Parathyroid adenoma (tissue), 2 donors: Measurements from ENCODE around the gene NPB.

Source experiments
- H2AFZ ChIP-seq: fragments of 300-600 bp; sonication (generic); one replicate; pipeline ENCODE4 v1.7.0; 2017; ENCODE audit warnings: antibody characterized with exemption, mild to moderate bottlenecking
- H3K27ac ChIP-seq: fragments of 300-600 bp; sonication (generic); one replicate; pipeline ENCODE4 v1.7.0; 2017
- H3K27me3 ChIP-seq: fragments of 300-600 bp; sonication (generic); one replicate; pipeline ENCODE4 v1.7.0; 2017; ENCODE audit warnings: low read length; ENCODE audit not compliant: control insufficient read depth, insufficient read depth
- H3K36me3 ChIP-seq: fragments of 300-600 bp; sonication (generic); one replicate; pipeline ENCODE4 v1.7.0; 2017; ENCODE audit warnings: low read length; ENCODE audit not compliant: control insufficient read depth, insufficient read depth
- H3K4me1 ChIP-seq: fragments of 300-600 bp; sonication (generic); one replicate; pipeline ENCODE4 v1.7.0; 2017; ENCODE audit warnings: control low read depth
- H3K4me2 ChIP-seq: fragments of 300-600 bp; sonication (generic); one replicate; pipeline ENCODE4 v1.7.0; 2017; ENCODE audit warnings: low read length
- H3K4me3 ChIP-seq: fragments of 300-600 bp; sonication (generic); one replicate; pipeline ENCODE4 v1.7.0; 2017; ENCODE audit warnings: low read depth, low read length
- H3K79me2 ChIP-seq: fragments of 300-600 bp; sonication (generic); one replicate; pipeline ENCODE4 v1.7.0; 2017; ENCODE audit warnings: control low read depth
- H3K9ac ChIP-seq: fragments of 300-600 bp; sonication (generic); one replicate; pipeline ENCODE4 v1.7.0; 2017; ENCODE audit warnings: mild to moderate bottlenecking
- H3K9me3 ChIP-seq: fragments of 300-600 bp; sonication (generic); one replicate; pipeline ENCODE4 v1.7.0; 2017; ENCODE audit warnings: low read length; ENCODE audit not compliant: control insufficient read depth
- CTCF ChIP-seq: fragments of 300-600 bp; sonication (generic); IDR thresholded peaks from one replicate; pipeline ENCODE4 v1.7.0; 2017; ENCODE audit warnings: antibody characterized with exemption, mild to moderate bottlenecking
- donor health status: primary hyperparathyroidism.

The NPB gene

GRCh38 chr17:81858967-81859905 is 42.8 kb upstream of the NPB start:
- peak overlapping the region; percentile 85 for H3K4me2 ChIP-seq
- no peaks in the 10 kb centered on the region for H3K9me3 ChIP-seq
- no peak overlapping the region for H3K9ac ChIP-seq
- H3K27ac ChIP-seq: peak overlapping the region; percentile 73
- peak overlapping the region; percentile 78 for H3K4me3 ChIP-seq
- TF ChIP-seq CTCF: no peak
- peaks cover 4% of the 10 kb centered on the region for H3K4me1 ChIP-seq
- H2AFZ ChIP-seq: no peak overlapping the region
- no peaks in the 10 kb centered on the region for H3K36me3 ChIP-seq
- peaks cover 34% of the 10 kb centered on the region for H3K79me2 ChIP-seq
- H3K27me3 ChIP-seq: no peaks in the 10 kb centered on the region

- peaks cover 33% of the 10 kb centered on the region for H3K79me2 ChIP-seq
- no peak within 1 kb of the TSS for H3K9ac ChIP-seq
- peak within 1 kb of the TSS; percentile 80 for H3K4me3 ChIP-seq
- H3K27ac ChIP-seq: peak within 1 kb of the TSS; percentile 81
- H3K36me3 ChIP-seq: no peaks in the 10 kb centered on the region
- peak within 1 kb of the TSS; percentile 80 for H2AFZ ChIP-seq
- H3K27me3 ChIP-seq: no peaks in the 10 kb centered on the region
- H3K4me2 ChIP-seq: peak within 1 kb of the TSS; percentile 85
- H3K9me3 ChIP-seq: no peaks in the 10 kb centered on the region
- H3K4me1 ChIP-seq: peaks cover 8% of the 10 kb centered on the region
- no peak for TF ChIP-seq CTCF
Observed at GRCh38 chr17:81859906-81860755, 41.9 kb upstream of the NPB start, which contains the start of gene P4HB. TSS of gene P4HB (minus strand) at chr17:81860535. CDS start at chr17:81860471, 64 bp downstream.

- H3K9me3 ChIP-seq: no peaks in the 10 kb centered on the region
- H2AFZ ChIP-seq: peak overlapping the region; percentile 80
- H3K4me3 ChIP-seq: peak overlapping the region; percentile 80
- H3K79me2 ChIP-seq: peaks cover 41% of the 10 kb centered on the region
- H3K9ac ChIP-seq: no peak overlapping the region
- H3K27ac ChIP-seq: peak overlapping the region; percentile 81
- H3K27me3 ChIP-seq: no peaks in the 10 kb centered on the region
- H3K4me1 ChIP-seq: peaks cover 9% of the 10 kb centered on the region
- TF ChIP-seq CTCF: peak; percentile 14
- peak overlapping the region; percentile 73 for H3K4me2 ChIP-seq
- no peaks in the 10 kb centered on the region for H3K36me3 ChIP-seq
Observed at GRCh38 chr17:81860756-81861568, 41.1 kb upstream of the NPB start.

- Histone ChIP-seq H3K79me2 (peaks cover 36% of the 10 kb centered on the region), H3K36me3 (no peaks in the 10 kb centered on the region), H3K4me3 (no peak overlapping the region), H3K27me3 (no peaks in the 10 kb centered on the region), H3K27ac (no peak overlapping the region), H3K9me3 (no peaks in the 10 kb centered on the region), H3K4me2 (no peak overlapping the region), H3K9ac (no peak overlapping the region), H2AFZ (no peak overlapping the region), H3K4me1 (peaks cover 13% of the 10 kb centered on the region)
- no peak for TF ChIP-seq CTCF
Observed at GRCh38 chr17:81863123-81863675, 38.8 kb upstream of the NPB start.
